ENCODE measurements around the gene PFDN5. TPM values are rescaled to one million over a fixed set of nuclear protein-coding genes. Genes with fewer than 3 reads are reported as not detected.

Gene PFDN5
- total and polyA plus RNA-seq, 10 of the 15 experiments (the other 5 are each of a cell fraction or from before 2014, with no cell fraction given) = 300 to 1,596 (median 495) TPM

DNA sequence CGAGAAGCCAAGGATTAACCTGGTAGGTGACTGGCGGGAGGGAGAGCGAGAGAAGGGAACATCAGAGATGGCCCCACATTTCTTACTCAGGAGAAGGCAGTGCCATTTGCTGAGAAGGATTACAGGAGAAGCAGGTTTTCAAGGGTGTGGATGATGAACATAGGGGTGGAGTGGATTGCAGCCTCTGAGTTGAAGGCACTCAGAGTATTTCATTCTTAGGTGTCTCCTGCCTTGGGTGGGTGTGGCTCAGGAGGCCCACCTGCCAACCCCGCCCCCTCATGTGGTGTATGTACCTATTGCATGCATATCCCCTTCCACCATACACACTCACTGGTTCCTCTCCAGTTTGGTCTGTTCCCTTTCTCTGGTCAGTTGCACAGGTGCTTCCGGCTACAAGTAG is 20.9 kb upstream of the PFDN5 start:
- no peak for ATAC-seq
- ChIA-PET POLR2A (no interaction called here), SMC1A (ENCODE audit: uncharacterized antibody, unreplicated experiment) (no interaction called here), CTCF (interaction anchor here (1.4 kb wide), 1 partner anchor 13 kb away, joined by 4 read pairs; no protein-coding TSS in a partner anchor), RAD21 (ENCODE audit: unreplicated experiment) (no interaction called here)
- no peaks in the 10 kb centered on the region for H3K27me3 ChIP-seq (replicated peaks in 1 of 2; ENCODE audit: control insufficient read depth in 2 of 2, insufficient read depth in 2 of 2, low read length in 1 of 2)
- H3K4me2 ChIP-seq (ENCODE audit: control insufficient read depth, insufficient read depth) = no peak overlapping the region
- no peaks in the 10 kb centered on the region for H4K20me1 ChIP-seq (ENCODE audit: control insufficient read depth, insufficient read depth)
- H3K9me3 ChIP-seq (replicated peaks; ENCODE audit: control insufficient read depth, insufficient read depth, low read length) = no peaks in the 10 kb centered on the region
- no peak overlapping the region for H3K27ac ChIP-seq (ENCODE audit: control insufficient read depth, insufficient read depth)
- H3K79me2 ChIP-seq (ENCODE audit: control insufficient read depth, insufficient read depth, low read length) = peaks cover 12% of the 10 kb centered on the region
- no peak for TF ChIP-seq SMC3 (IDR thresholded peaks at IDR 0.05; ENCODE audit: borderline replicate concordance, low read length)
- no peak for TF ChIP-seq RB1 (IDR thresholded peaks at IDR 0.05; ENCODE audit: borderline replicate concordance)
- TF ChIP-seq TBL1XR1 (IDR thresholded peaks at IDR 0.05; ENCODE audit: low read depth, low read length) = no peak
- no peak for TF ChIP-seq MXI1 (IDR thresholded peaks at IDR 0.05; ENCODE audit: low read depth, low read length)
- no peak for TF ChIP-seq PAX5 (IDR thresholded peaks at IDR 0.05; ENCODE audit: borderline replicate concordance, low read depth, low read length)
- TF ChIP-seq TCF7 (IDR thresholded peaks at IDR 0.05; ENCODE audit: borderline replicate concordance) = no peak
- TF ChIP-seq, protein P1, sequence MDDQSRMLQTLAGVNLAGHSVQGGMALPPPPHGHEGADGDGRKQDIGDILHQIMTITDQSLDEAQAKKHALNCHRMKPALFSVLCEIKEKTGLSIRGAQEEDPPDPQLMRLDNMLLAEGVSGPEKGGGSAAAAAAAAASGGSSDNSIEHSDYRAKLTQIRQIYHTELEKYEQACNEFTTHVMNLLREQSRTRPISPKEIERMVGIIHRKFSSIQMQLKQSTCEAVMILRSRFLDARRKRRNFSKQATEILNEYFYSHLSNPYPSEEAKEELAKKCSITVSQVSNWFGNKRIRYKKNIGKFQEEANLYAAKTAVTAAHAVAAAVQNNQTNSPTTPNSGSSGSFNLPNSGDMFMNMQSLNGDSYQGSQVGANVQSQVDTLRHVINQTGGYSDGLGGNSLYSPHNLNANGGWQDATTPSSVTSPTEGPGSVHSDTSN (IDR thresholded peaks at IDR 0.05; ENCODE audit: insufficient replicate concordance, low read depth, low read length) = no peak
- no peak for TF ChIP-seq PML (IDR thresholded peaks at IDR 0.05; ENCODE audit: low read length)
- no peak for TF ChIP-seq MTA3 (IDR thresholded peaks at IDR 0.05; ENCODE audit: borderline replicate concordance, low read length)
- TF ChIP-seq NR2F1 (conservative IDR thresholded peaks at IDR 0.05) = no peak
- in situ Hi-C loops (cut with MboI) = no loop called here
- H3K9ac ChIP-seq (ENCODE audit: control insufficient read depth, insufficient read depth, low read length) = no peak overlapping the region
- H3K4me3 ChIP-seq = no peak overlapping the region
- peaks cover 7% of the 10 kb centered on the region for H3K4me1 ChIP-seq (ENCODE audit: control insufficient read depth, insufficient read depth, low read length)
- no peak overlapping the region for H2AFZ ChIP-seq (ENCODE audit: control insufficient read depth, low read depth, low read length)
- BruUV-seq (replicated peaks) = TSS peak; percentile 43
- WGBS (ENCODE audit: insufficient coverage, insufficient replicate concordance, low lambda C conversion rate, missing lambda C conversion rate) = 92% methylated on average over 5 of the region's 5 CpGs
- FAIRE-seq = no peak
- DNase-seq (ENCODE audit: low read depth, low spot score) = no peak
- peaks cover 6 to 22% of the 10 kb centered on the region in 2 experiments for H3K36me3 ChIP-seq (ENCODE audit: control insufficient read depth in 2 of 2, insufficient read depth in 2 of 2, low read length in 1 of 2)
- intact Hi-C loops (cut with micrococcal nuclease; ENCODE audit: unreplicated experiment) = no loop called here

Data from GM12878 (cell line).